Choroid plexus epithelial cell (primary cell): Measurements from ENCODE around the gene NTNG2.
"Not testable (repeated sequence)": the region's sequence is repeated elsewhere in the genome, so short reads cannot be mapped to it uniquely, and the experiment has no call there.

Experiments used
- DNase-seq: peaks from one replicate; pipeline ENCODE4 v3.0.0-alpha.2; 2010; ENCODE audit warnings: low read depth
- H3K4me3 ChIP-seq: 2 replicates; pipeline ENCODE4 v1.5.1; 2011; ENCODE audit warnings: low read depth, mild to moderate bottlenecking, control low read depth, low read length, moderate library complexity
- CTCF ChIP-seq: conservative IDR thresholded peaks from 2 replicates; pipeline ENCODE4 v1.5.1; 2011; ENCODE audit warnings: low read depth, mild to moderate bottlenecking, control low read depth, inconsistent platforms, low read length, moderate library complexity

Gene NTNG2

GRCh38 chr9:132125944-132126679 is 35.7 kb upstream of the NTNG2 start:
- no peak for DNase-seq
- no peak overlapping the region for H3K4me3 ChIP-seq
- TF ChIP-seq CTCF = no peak

GRCh38 chr9:132126680-132127236 is 35.1 kb upstream of the NTNG2 start:
- no peak for TF ChIP-seq CTCF
- no peak overlapping the region for H3K4me3 ChIP-seq
- DNase-seq = no peak

- no peak for TF ChIP-seq CTCF
- H3K4me3 ChIP-seq = no peak overlapping the region
- no peak for DNase-seq
Observed at GRCh38 chr9:132127888-132128534, 33.8 kb upstream of the NTNG2 start.

- no peak for TF ChIP-seq CTCF
- no peak overlapping the region for H3K4me3 ChIP-seq
- DNase-seq = no peak
Observed at GRCh38 chr9:132129535-132129934, 32.3 kb upstream of the NTNG2 start.

- not testable (repeated sequence) for DNase-seq, H3K4me3 ChIP-seq
Observed at GRCh38 chr9:132134085-132134484, 27.8 kb upstream of the NTNG2 start.

GRCh38 chr9:132135456-132135855 is 26.4 kb upstream of the NTNG2 start:
- no peak for DNase-seq
- no peak for TF ChIP-seq CTCF
- H3K4me3 ChIP-seq = no peak overlapping the region

GRCh38 chr9:132136151-132136780 is 25.6 kb upstream of the NTNG2 start:
- TF ChIP-seq CTCF = no peak

More at GRCh38 chr9:132136151-132136780, 25.6 kb upstream of the NTNG2 start:
- H3K4me3 ChIP-seq = no peak overlapping the region
- DNase-seq = no peak
